ENCODE measurements around the gene FUOM.
A peak's percentile ranks its signal among the peaks of the same experiment; 100 is the strongest.

Gene FUOM

GRCh38 chr10:133366751-133367150 is 8.9 kb upstream of the FUOM start:
- no peak for DNase-seq

- no peak for DNase-seq
Observed at GRCh38 chr10:133366130-133366478, 8.3 kb upstream of the FUOM start.

- no peak for DNase-seq
Observed at GRCh38 chr10:133365461-133366129, 7.8 kb upstream of the FUOM start.

- DNase-seq, result no peak
Observed at GRCh38 chr10:133364645-133365431, 7.0 kb upstream of the FUOM start.

- DNase-seq, result no peak
Observed at GRCh38 chr10:133362846-133363245, 5.0 kb upstream of the FUOM start.

GRCh38 chr10:133361773-133362441 is 4.1 kb upstream of the FUOM start:
- DNase-seq, result no peak

GRCh38 chr10:133361227-133361626 is 3.4 kb upstream of the FUOM start:
- no peak for DNase-seq

GRCh38 chr10:133359972-133360610 is 2.3 kb upstream of the FUOM start:
- DNase-seq, result no peak

GRCh38 chr10:133359554-133359971 is 1.7 kb upstream of the FUOM start:
- DNase-seq, result peak in 2 of 5 experiments; percentile 24 to 25

- DNase-seq, result no peak
Observed at GRCh38 chr10:133358925-133359310, 1.1 kb upstream of the FUOM start.

- no peak for DNase-seq
Observed at GRCh38 chr10:133358162-133358924, 524 bp upstream of the FUOM start.

- no peak for DNase-seq
Observed at GRCh38 chr10:133356549-133357284, 1.1 kb downstream of the FUOM start.

- DNase-seq, result no peak
Observed at GRCh38 chr10:133355991-133356390, 1.8 kb downstream of the FUOM start.

- no peak for DNase-seq
Observed at GRCh38 chr10:133355266-133355665, 2.6 kb downstream of the FUOM start.

GRCh38 chr10:133354672-133355240 is 3.1 kb downstream of the FUOM start:
- no peak for DNase-seq

GRCh38 chr10:133353988-133354605 is 3.7 kb downstream of the FUOM start:
- no peak for DNase-seq

- no peak for DNase-seq
Observed at GRCh38 chr10:133353202-133353959, 4.4 kb downstream of the FUOM start.

- DNase-seq, result no peak
Observed at GRCh38 chr10:133351408-133352318, 6.2 kb downstream of the FUOM start.

GRCh38 chr10:133350950-133351329 is 6.9 kb downstream of the FUOM start:
- DNase-seq, result no peak

Data from T-helper 2 cell (primary cell).